Endothelial cell of umbilical vein (primary cell): ENCODE data around the gene PIM1. TPM values are rescaled to one million over a fixed set of nuclear protein-coding genes. Genes with fewer than 3 reads are reported as not detected.
A peak's percentile ranks its signal among the peaks of the same experiment; 100 is the strongest.

ENCODE experiments used
- BruUV-seq: library from RNA; stranded (reverse); fragments of 400-500 nt; replicated peaks from 2 replicates; lab custom pipeline; 2021; lab: Mats Ljungman, UMichigan
- CTCF ChIA-PET: fragments of 300-600, 350-600 bp; sonication (Branson Sonifier 250); formaldehyde crosslinking; loops from one replicate; lab custom pipeline; 2021; ENCODE audit warnings: antibody characterized with exemption, inconsistent platforms; lab: Charles Lee
- POLR2A ChIA-PET: fragments of 300-600, 350-600 bp; sonication (Branson Sonifier 250); formaldehyde crosslinking; loops from one replicate; lab custom pipeline; 2021; ENCODE audit warnings: antibody characterized with exemption, inconsistent platforms; lab: Charles Lee
- DNase-seq: peaks from one replicate; pipeline ENCODE4 v3.0.0-alpha.2; 2011; ENCODE audit warnings: low read depth, low spot score
- FAIRE-seq: peaks from 2 replicates; lab custom pipeline; 2011; peaks lifted over from hg19 to GRCh38; lab: Jason Lieb, UNC
- H2AFZ ChIP-seq: 2 replicates; pipeline ENCODE4 v1.6.0; 2012; ENCODE audit warnings: low read depth, low read length, control low read depth, inconsistent platforms
- H3K27ac ChIP-seq: 2 replicates; pipeline ENCODE4 v1.5.1; 2011; ENCODE audit warnings: low read depth, mild to moderate bottlenecking, control low read depth, low read length, moderate library complexity; ENCODE audit not compliant: insufficient read depth
- H3K27me3 ChIP-seq, 2 experiments: 2 replicates each; pipeline versions ENCODE4 v1.6.0 to v1.6.1; 2011; ENCODE audit warnings: low read length in 2 of 2, mixed read lengths in 1 of 2; ENCODE audit not compliant: control insufficient read depth in 2 of 2, insufficient read depth in 2 of 2
- H3K36me3 ChIP-seq, 2 experiments: 2 replicates in 1 of 2; 3 replicates in 1 of 2; pipeline ENCODE4 v1.5.1; 2011; ENCODE audit warnings: low read length in 2 of 2, mild to moderate bottlenecking in 1 of 2, moderate library complexity in 1 of 2; ENCODE audit not compliant: control insufficient read depth in 2 of 2, insufficient read depth in 2 of 2; ENCODE audit errors: extremely low read depth in 1 of 2
- H3K4me1 ChIP-seq: 3 replicates; pipeline ENCODE4 v1.5.1; 2011; ENCODE audit warnings: mild to moderate bottlenecking, low read length; ENCODE audit not compliant: control insufficient read depth, insufficient read depth; ENCODE audit errors: extremely low read depth
- H3K4me2 ChIP-seq: 2 replicates; pipeline ENCODE4 v1.6.1; 2011; ENCODE audit warnings: low read length, control low read depth, mixed read lengths; ENCODE audit not compliant: insufficient read depth
- H3K4me3 ChIP-seq, 3 experiments: fragments of 200-600 bp in 1 of 3; sonication (generic), shearing (Covaris generic) in 1 of 3; replicated peaks in 1 of 3; 2 replicates each; pipeline ENCODE4 v1.5.1; 2011 to 2016; ENCODE audit warnings: control low read depth in 3 of 3, low read length in 3 of 3, mild to moderate bottlenecking in 2 of 3, inconsistent platforms in 1 of 3, low read depth in 1 of 3, moderate library complexity in 1 of 3; ENCODE audit not compliant: insufficient read depth in 1 of 3
- H3K79me2 ChIP-seq: 2 replicates; pipeline ENCODE4 v1.6.0; 2012; ENCODE audit warnings: low read length, inconsistent platforms; ENCODE audit not compliant: control insufficient read depth, insufficient read depth
- H3K9ac ChIP-seq: replicated peaks from 2 replicates; pipeline ENCODE3; 2011; ENCODE audit warnings: low read length, control low read depth; ENCODE audit not compliant: insufficient read depth; ENCODE audit errors: extremely low read depth
- H3K9me1 ChIP-seq: replicated peaks from 3 replicates; pipeline ENCODE4 v1.6.0; 2011; ENCODE audit warnings: mild to moderate bottlenecking, low read length; ENCODE audit not compliant: control insufficient read depth, insufficient read depth; ENCODE audit errors: extremely low read depth
- H3K9me3 ChIP-seq: replicated peaks from 2 replicates; pipeline ENCODE4 v1.5.1; 2012; ENCODE audit warnings: low read length, inconsistent platforms; ENCODE audit not compliant: control insufficient read depth, insufficient read depth
- H4K20me1 ChIP-seq: replicated peaks from 2 replicates; pipeline ENCODE3; 2011; ENCODE audit warnings: mild to moderate bottlenecking, low read length; ENCODE audit not compliant: control insufficient read depth, insufficient read depth; ENCODE audit errors: extremely low read depth
- EZH2 ChIP-seq: IDR thresholded peaks from 2 replicates; pipeline ENCODE4 v1.6.1; 2012; ENCODE audit warnings: borderline replicate concordance, low read depth, mild to moderate bottlenecking, moderate library complexity, low read length, inconsistent platforms; ENCODE audit not compliant: severe bottlenecking
- FOS ChIP-seq: IDR thresholded peaks from 2 replicates; pipeline ENCODE4 v1.6.1; 2011; ENCODE audit warnings: mild to moderate bottlenecking, low read length, moderate library complexity, borderline replicate concordance; ENCODE audit not compliant: insufficient read depth
- GATA2 ChIP-seq: IDR thresholded peaks from 2 replicates; pipeline ENCODE4 v1.7.0; 2011; ENCODE audit warnings: low read depth, mild to moderate bottlenecking, moderate library complexity, mixed read lengths, low read length; ENCODE audit not compliant: insufficient read length, insufficient read depth
- JUN ChIP-seq: IDR thresholded peaks from 2 replicates; pipeline ENCODE4 v1.6.1; 2011; ENCODE audit warnings: borderline replicate concordance, low read depth; ENCODE audit not compliant: insufficient read length, insufficient read depth
- MYC ChIP-seq: IDR thresholded peaks from one replicate; pipeline ENCODE4 v1.6.1; 2011; ENCODE audit warnings: mild to moderate bottlenecking, low read depth, low read length
- POLR2A ChIP-seq: IDR thresholded peaks from 2 replicates; pipeline ENCODE4 v1.6.1; 2012; ENCODE audit warnings: low read depth, mild to moderate bottlenecking, control low read depth, low read length
- POLR2AphosphoS5 ChIP-seq: IDR thresholded peaks from 2 replicates; pipeline ENCODE4 v1.6.1; 2012; ENCODE audit warnings: low read depth, mild to moderate bottlenecking, control low read depth, low read length, moderate library complexity; ENCODE audit not compliant: insufficient read depth
- dilution Hi-C: fragments of 300-500 bp; cut with MboI; formaldehyde crosslinking; loops from one replicate; pipeline ENCODE4 v1.15.0; 2019; ENCODE audit warnings: low sequenced_read_pairs; ENCODE audit not compliant: extremely low pct_ligation_motif_present
- intact Hi-C: fragments of 100-400 bp; cut with micrococcal nuclease; formaldehyde crosslinking; loops from one replicate; pipeline ENCODE4 v1.10.0; 2022
- polyA plus RNA-seq, 4 experiments: library from polyadenylated mRNA; depleted of rRNA in 3 of 4; stranded (reverse) in 3 of 4; unstranded in 1 of 4; fragments of >200 nt; gene quantifications; 2 replicates each; pipeline versions ENCODE4 v1.2.1 to v1.2.3, GENCODE V29; 2011 to 2012; ENCODE audit warnings: missing spikeins in 1 of 4
- total RNA-seq: library from RNA; stranded (reverse); gene quantifications from 2 replicates; pipeline ENCODE4 v1.2.3, GENCODE V29; 2021
- TF ChIP-seq, protein P1 (sequence below): IDR thresholded peaks from 2 replicates; pipeline ENCODE4 v1.6.1; 2011; ENCODE audit not compliant: insufficient read depth, insufficient read length
- TF ChIP-seq, protein P2 (sequence below), 2 donors: IDR thresholded peaks; 1 replicate in 1 of 2; 2 replicates in 1 of 2; pipeline ENCODE4 v1.5.1; 2011; ENCODE audit warnings: low read length in 2 of 2, mild to moderate bottlenecking in 2 of 2, moderate library complexity in 2 of 2, control low read depth in 1 of 2, inconsistent platforms in 1 of 2, low read depth in 1 of 2; ENCODE audit not compliant: insufficient read depth in 1 of 2; ENCODE audit errors: extremely low read depth in 1 of 2

The PIM1 gene
- total and polyA plus RNA-seq, 2 donors (not counting 3 experiments of a cell fraction or from before 2014, with no cell fraction given), result 9.2 to 11.3 TPM

DNA sequence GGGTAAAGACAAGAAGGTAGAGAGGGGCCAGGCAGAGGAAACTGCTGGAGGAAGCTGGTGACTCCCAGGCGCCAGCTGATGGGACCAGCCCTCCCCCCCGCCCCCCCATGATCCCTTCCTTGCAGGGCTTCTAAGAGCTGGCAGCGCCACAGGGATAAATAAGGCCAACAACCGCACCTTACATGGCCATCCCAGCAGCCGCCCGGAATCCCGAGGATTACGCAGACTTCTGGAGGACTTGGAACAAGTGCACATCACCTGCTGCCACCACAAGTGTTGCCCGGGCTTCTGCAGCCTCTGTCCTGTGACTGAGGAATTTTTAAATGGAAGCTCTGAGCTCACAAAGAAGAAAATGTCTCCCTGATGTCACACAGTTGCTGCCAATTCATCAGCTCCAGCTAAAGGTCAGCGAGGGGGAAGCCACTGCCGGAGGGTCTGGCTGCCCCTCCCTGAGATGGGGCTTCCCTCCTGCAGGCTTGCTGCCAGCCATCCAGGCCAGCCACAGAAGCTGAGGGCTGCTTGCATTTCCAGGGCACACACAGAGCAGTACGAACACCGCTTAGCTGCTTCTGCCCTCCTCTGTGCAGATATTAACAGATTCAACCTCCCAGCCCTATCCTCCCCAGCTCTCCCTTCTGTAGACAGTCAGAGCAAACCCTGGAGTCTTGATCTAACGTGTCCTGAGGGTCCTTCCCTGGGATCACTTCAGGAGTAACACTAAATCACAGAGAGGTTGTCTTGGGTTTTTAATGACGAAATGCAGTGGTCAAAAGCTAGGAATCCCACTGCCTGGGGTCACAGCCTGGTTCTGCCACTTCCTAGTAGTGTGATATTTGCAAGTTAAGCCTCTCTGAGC is 38.6 kb upstream of the PIM1 start:
- H3K9me1 ChIP-seq, result no peaks in the 10 kb centered on the region
- intact Hi-C loops (no loop called here), dilution Hi-C loops (no loop called here)
- ChIA-PET CTCF (interaction anchor here (0.9 to 2.4 kb wide), 11 partner anchors 8 to 113 kb away, joined by 3 to 15 read pairs (median 4); partner anchors contain the start of gene PIM1), POLR2A (interaction anchor here (1.3 kb wide), 1 partner anchor 38 kb away, joined by 5 read pairs; the partner anchor contains the start of gene PIM1)
- peak overlapping the region; percentile 52 for H2AFZ ChIP-seq
- H3K9me3 ChIP-seq, result no peaks in the 10 kb centered on the region
- peak; percentile 52 for DNase-seq
- no peak for FAIRE-seq
- H3K36me3 ChIP-seq, result no peaks in the 10 kb centered on the region
- H3K79me2 ChIP-seq, result no peaks in the 10 kb centered on the region
- H3K4me3 ChIP-seq, result no peak overlapping the region
- no peak overlapping the region for H3K4me2 ChIP-seq
- no peaks in the 10 kb centered on the region for H3K27me3 ChIP-seq
- peak overlapping the region; percentile 14 for H3K27ac ChIP-seq
- H4K20me1 ChIP-seq, result no peaks in the 10 kb centered on the region
- no TSS peak for BruUV-seq
- no peak overlapping the region for H3K9ac ChIP-seq
- peaks cover 44% of the 10 kb centered on the region for H3K4me1 ChIP-seq
- no peak for TF ChIP-seq POLR2A
- TF ChIP-seq, protein P1, sequence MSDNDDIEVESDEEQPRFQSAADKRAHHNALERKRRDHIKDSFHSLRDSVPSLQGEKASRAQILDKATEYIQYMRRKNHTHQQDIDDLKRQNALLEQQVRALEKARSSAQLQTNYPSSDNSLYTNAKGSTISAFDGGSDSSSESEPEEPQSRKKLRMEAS, result no peak
- TF ChIP-seq, protein P2, sequence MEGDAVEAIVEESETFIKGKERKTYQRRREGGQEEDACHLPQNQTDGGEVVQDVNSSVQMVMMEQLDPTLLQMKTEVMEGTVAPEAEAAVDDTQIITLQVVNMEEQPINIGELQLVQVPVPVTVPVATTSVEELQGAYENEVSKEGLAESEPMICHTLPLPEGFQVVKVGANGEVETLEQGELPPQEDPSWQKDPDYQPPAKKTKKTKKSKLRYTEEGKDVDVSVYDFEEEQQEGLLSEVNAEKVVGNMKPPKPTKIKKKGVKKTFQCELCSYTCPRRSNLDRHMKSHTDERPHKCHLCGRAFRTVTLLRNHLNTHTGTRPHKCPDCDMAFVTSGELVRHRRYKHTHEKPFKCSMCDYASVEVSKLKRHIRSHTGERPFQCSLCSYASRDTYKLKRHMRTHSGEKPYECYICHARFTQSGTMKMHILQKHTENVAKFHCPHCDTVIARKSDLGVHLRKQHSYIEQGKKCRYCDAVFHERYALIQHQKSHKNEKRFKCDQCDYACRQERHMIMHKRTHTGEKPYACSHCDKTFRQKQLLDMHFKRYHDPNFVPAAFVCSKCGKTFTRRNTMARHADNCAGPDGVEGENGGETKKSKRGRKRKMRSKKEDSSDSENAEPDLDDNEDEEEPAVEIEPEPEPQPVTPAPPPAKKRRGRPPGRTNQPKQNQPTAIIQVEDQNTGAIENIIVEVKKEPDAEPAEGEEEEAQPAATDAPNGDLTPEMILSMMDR (IDR thresholded peaks at IDR 0.05; ENCODE audit: extremely low read depth in 1 of 2, insufficient read depth in 1 of 2, low read depth in 1 of 2, low read length in 2 of 2), result no peak
- no peak for TF ChIP-seq MYC
- TF ChIP-seq POLR2AphosphoS5, result no peak
- no peak for TF ChIP-seq FOS
- no peak for TF ChIP-seq GATA2
- no peak for TF ChIP-seq JUN
- no peak for TF ChIP-seq EZH2
